ENCODE results near the gene ENPEP. TPM values are rescaled to one million over a fixed set of nuclear protein-coding genes. Genes with fewer than 3 reads are reported as not detected.
"Not testable (repeated sequence)": the region's sequence is repeated elsewhere in the genome, so short reads cannot be mapped to it uniquely, and the experiment has no call there.

Gene ENPEP
- total RNA-seq, 4 donors from 2014 or later, result 2.0 to 6.6 (median 2.4) TPM

DNA sequence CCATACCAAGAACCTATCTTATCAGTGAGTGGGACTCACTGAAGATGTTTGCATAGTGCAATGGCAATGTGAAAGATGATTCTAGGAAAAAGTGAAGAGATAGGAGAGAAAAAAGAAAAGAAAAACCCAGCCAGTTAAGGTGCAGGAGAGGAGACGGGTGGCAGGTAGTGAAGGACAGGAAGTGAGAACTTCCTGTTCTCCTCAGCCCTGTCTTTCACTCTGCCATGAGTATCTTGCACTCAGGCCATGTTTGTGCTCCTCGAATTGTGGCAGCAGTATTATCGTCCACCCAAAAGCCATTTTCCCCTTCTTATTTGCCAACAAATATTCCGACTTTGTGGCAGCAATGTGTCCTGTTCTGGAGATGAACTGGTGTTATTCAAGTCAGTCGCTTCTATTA lies 8.6 kb upstream of the ENPEP start:
- no peak overlapping the region for H3K27ac ChIP-seq
- no peaks in the 10 kb centered on the region for H3K27me3 ChIP-seq
- H3K4me1 ChIP-seq, result no peaks in the 10 kb centered on the region
- DNase-seq, result no peak
- 82 to 85% methylated on average over 5 of the region's 5 CpGs for WGBS, 2 donors
- no peaks in the 10 kb centered on the region for H3K9me3 ChIP-seq
- intact Hi-C loops (cut with DNase I), result no loop called here
- H3K4me3 ChIP-seq (replicated peaks in 1 of 3), result no peak overlapping the region
- TF ChIP-seq POLR2A (IDR thresholded peaks at IDR 0.05), result no peak
- TF ChIP-seq, protein P1, sequence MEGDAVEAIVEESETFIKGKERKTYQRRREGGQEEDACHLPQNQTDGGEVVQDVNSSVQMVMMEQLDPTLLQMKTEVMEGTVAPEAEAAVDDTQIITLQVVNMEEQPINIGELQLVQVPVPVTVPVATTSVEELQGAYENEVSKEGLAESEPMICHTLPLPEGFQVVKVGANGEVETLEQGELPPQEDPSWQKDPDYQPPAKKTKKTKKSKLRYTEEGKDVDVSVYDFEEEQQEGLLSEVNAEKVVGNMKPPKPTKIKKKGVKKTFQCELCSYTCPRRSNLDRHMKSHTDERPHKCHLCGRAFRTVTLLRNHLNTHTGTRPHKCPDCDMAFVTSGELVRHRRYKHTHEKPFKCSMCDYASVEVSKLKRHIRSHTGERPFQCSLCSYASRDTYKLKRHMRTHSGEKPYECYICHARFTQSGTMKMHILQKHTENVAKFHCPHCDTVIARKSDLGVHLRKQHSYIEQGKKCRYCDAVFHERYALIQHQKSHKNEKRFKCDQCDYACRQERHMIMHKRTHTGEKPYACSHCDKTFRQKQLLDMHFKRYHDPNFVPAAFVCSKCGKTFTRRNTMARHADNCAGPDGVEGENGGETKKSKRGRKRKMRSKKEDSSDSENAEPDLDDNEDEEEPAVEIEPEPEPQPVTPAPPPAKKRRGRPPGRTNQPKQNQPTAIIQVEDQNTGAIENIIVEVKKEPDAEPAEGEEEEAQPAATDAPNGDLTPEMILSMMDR (IDR thresholded peaks at IDR 0.05), result no peak
- H3K36me3 ChIP-seq, result no peaks in the 10 kb centered on the region

DNA sequence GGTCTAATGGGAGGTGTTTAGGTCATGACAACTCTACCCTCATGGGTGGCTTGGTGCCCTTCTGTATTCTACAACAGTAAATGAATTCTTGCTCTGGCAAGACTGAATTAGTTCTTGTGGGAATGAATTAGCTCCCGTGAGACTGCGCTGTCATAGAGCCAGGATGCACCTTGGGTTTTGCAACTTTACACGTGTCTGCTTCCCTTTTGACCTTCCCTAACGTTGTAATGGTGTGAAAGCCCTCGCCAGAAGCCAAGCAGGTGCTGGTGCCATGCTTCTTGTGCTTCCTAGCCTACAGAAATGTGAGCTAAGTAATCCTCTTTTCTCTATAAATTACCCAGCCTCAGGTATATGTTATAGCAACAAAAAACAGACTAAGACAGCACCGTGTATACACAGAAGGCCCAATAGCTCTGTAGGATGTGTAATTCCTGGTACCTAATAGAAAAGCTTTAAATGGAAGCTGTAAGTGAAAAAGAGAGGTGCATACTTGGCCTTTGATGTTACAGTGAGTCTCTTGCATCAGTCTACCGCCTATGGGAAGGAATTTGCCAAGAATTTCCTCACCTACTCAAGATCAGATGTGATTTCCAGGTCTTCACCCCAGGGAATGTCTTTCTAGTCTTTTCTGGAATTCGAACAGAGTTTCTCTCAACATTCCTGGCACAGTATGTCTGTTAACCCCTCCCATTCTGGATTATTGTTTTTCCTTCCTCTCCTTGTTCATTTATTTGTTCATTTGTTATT lies 3.2 kb upstream of the ENPEP start:
- no peak for TF ChIP-seq POLR2A (IDR thresholded peaks at IDR 0.05)
- TF ChIP-seq, protein P1 (IDR thresholded peaks at IDR 0.05), result no peak
- 56 to 57% methylated on average over 8 of the region's 8 CpGs for WGBS, 2 donors
- no peaks in the 10 kb centered on the region for H3K27me3 ChIP-seq
- no peak for DNase-seq
- no peaks in the 10 kb centered on the region for H3K9me3 ChIP-seq
- no peaks in the 10 kb centered on the region for H3K4me1 ChIP-seq
- H3K36me3 ChIP-seq, result no peaks in the 10 kb centered on the region
- intact Hi-C loops (cut with DNase I), result no loop called here
- no peak overlapping the region for H3K27ac ChIP-seq
- no peak overlapping the region for H3K4me3 ChIP-seq (replicated peaks in 1 of 3)

- Histone ChIP-seq H3K4me1 (no peaks in the 10 kb centered on the region), H3K4me3 (replicated peaks in 1 of 3) (no peak overlapping the region), H3K27ac (no peak overlapping the region), H3K27me3 (no peaks in the 10 kb centered on the region), H3K36me3 (no peaks in the 10 kb centered on the region), H3K9me3 (no peaks in the 10 kb centered on the region)
- 30 to 34% methylated on average over 5 of the region's 5 CpGs for WGBS, 2 donors
- intact Hi-C loops (cut with DNase I), result no loop called here
- DNase-seq, result no peak
- TF ChIP-seq, protein P1 (IDR thresholded peaks at IDR 0.05), result no peak
- TF ChIP-seq POLR2A (IDR thresholded peaks at IDR 0.05), result no peak
Observed at GRCh38 chr4:110474481-110474880, 1.5 kb upstream of the ENPEP start.

DNA sequence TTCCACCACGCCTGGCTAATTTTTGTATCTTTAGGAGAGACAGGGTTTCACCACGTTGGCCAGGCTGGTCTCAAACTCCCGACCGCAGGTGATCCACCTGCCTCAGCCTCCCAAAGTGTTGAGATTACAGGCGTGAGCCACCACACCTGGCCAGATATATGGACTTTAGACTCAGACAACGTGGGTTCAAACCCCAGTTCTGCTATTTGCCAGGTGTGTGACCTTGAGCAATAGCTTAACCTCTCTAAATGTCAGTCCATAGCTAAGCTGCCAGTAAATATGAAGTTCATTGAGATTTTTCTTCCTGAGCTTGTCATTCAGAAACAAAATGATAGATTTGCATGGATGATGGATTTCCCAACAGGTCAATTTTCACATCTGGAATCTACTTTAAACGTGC lies 875 bp upstream of the ENPEP start:
- H3K4me1 ChIP-seq; H3K36me3 ChIP-seq; H3K27me3 ChIP-seq; intact Hi-C loops (cut with DNase I); H3K9me3 ChIP-seq; H3K27ac ChIP-seq; DNase-seq; H3K4me3 ChIP-seq (replicated peaks in 1 of 3): not testable (repeated sequence)
- 73 to 83% methylated on average over 7 of the region's 7 CpGs for WGBS, 2 donors

- H3K36me3 ChIP-seq, result no peaks in the 10 kb centered on the region
- WGBS, 2 donors, result 62 to 76% methylated on average over 1 of the region's 1 CpG
- no peaks in the 10 kb centered on the region for H3K27me3 ChIP-seq
- TF ChIP-seq POLR2A (IDR thresholded peaks at IDR 0.05), result no peak
- TF ChIP-seq, protein P1 (IDR thresholded peaks at IDR 0.05), result no peak
- H3K27ac ChIP-seq, result no peak overlapping the region
- intact Hi-C loops (cut with DNase I), result no loop called here
- no peak overlapping the region for H3K4me3 ChIP-seq (replicated peaks in 1 of 3)
- no peaks in the 10 kb centered on the region for H3K4me1 ChIP-seq
- no peak for DNase-seq
- H3K9me3 ChIP-seq, result no peaks in the 10 kb centered on the region
Observed at GRCh38 chr4:110477836-110478235, 1.9 kb downstream of the ENPEP start.

Data from thyroid gland (tissue), 4 donors.